Measurements from ENCODE around the gene MAGI2. TPM values are rescaled to one million over a fixed set of nuclear protein-coding genes. Genes with fewer than 3 reads are reported as not detected.

Gene MAGI2
- total RNA-seq, 1 donor from 2014 or later = 0.26 TPM

GRCh38 chr7:78189762-78190161, 1263.7 kb downstream of the MAGI2 start:
- no peak for DNase-seq (ENCODE audit: low read depth in 2 of 2)

- DNase-seq (ENCODE audit: low read depth in 2 of 2) = no peak
Measured at GRCh38 chr7:78185149-78185745, 1268.2 kb downstream of the MAGI2 start.

GRCh38 chr7:78184299-78184698, 1269.2 kb downstream of the MAGI2 start:
- no peak for DNase-seq (ENCODE audit: low read depth in 2 of 2)

GRCh38 chr7:78179827-78180477, 1273.5 kb downstream of the MAGI2 start:
- DNase-seq (ENCODE audit: low read depth in 2 of 2) = no peak

- DNase-seq (ENCODE audit: low read depth in 2 of 2) = no peak
Measured at GRCh38 chr7:78179211-78179610, 1274.3 kb downstream of the MAGI2 start.

GRCh38 chr7:78178319-78178718, 1275.1 kb downstream of the MAGI2 start:
- DNase-seq (ENCODE audit: low read depth in 2 of 2) = no peak

GRCh38 chr7:78176171-78176570, 1277.3 kb downstream of the MAGI2 start:
- no peak for DNase-seq (ENCODE audit: low read depth in 2 of 2)

- no peak for DNase-seq (ENCODE audit: low read depth in 2 of 2)
Measured at GRCh38 chr7:78175330-78176100, 1278.0 kb downstream of the MAGI2 start.

- no peak for DNase-seq (ENCODE audit: low read depth in 2 of 2)
Measured at GRCh38 chr7:78173666-78174065, 1279.8 kb downstream of the MAGI2 start.

- no peak for DNase-seq (ENCODE audit: low read depth in 2 of 2)
Measured at GRCh38 chr7:78172933-78173591, 1280.4 kb downstream of the MAGI2 start.

GRCh38 chr7:78172267-78172757, 1281.2 kb downstream of the MAGI2 start:
- no peak for DNase-seq (ENCODE audit: low read depth in 2 of 2)

- no peak for DNase-seq (ENCODE audit: low read depth in 2 of 2)
Measured at GRCh38 chr7:78171398-78171797, 1282.1 kb downstream of the MAGI2 start.

GRCh38 chr7:78170815-78171214, 1282.7 kb downstream of the MAGI2 start:
- DNase-seq (ENCODE audit: low read depth in 2 of 2) = no peak

GRCh38 chr7:78169992-78170391, 1283.5 kb downstream of the MAGI2 start:
- no peak for DNase-seq (ENCODE audit: low read depth in 2 of 2)

- no peak for DNase-seq (ENCODE audit: low read depth in 2 of 2)
Measured at GRCh38 chr7:78168865-78169264, 1284.6 kb downstream of the MAGI2 start.

GRCh38 chr7:78167860-78168259, 1285.6 kb downstream of the MAGI2 start:
- DNase-seq (ENCODE audit: low read depth in 2 of 2) = no peak

- DNase-seq (ENCODE audit: low read depth in 2 of 2) = no peak
Measured at GRCh38 chr7:78165854-78166253, 1287.6 kb downstream of the MAGI2 start.

GRCh38 chr7:78165454-78165853, 1288.0 kb downstream of the MAGI2 start:
- DNase-seq (ENCODE audit: low read depth in 2 of 2) = no peak

- DNase-seq (ENCODE audit: low read depth in 2 of 2) = no peak
Measured at GRCh38 chr7:78164459-78164858, 1289.0 kb downstream of the MAGI2 start.

GRCh38 chr7:78161781-78162180, 1291.7 kb downstream of the MAGI2 start:
- DNase-seq (ENCODE audit: low read depth in 2 of 2) = no peak

GRCh38 chr7:78159545-78159944, 1293.9 kb downstream of the MAGI2 start:
- no peak for DNase-seq (ENCODE audit: low read depth in 2 of 2)

GRCh38 chr7:78153285-78153684, 1300.2 kb downstream of the MAGI2 start:
- DNase-seq (ENCODE audit: low read depth in 2 of 2) = no peak
